GM21723 (cell line): ENCODE data around the gene NAGS.
"Not testable (repeated sequence)": the region's sequence is repeated elsewhere in the genome, so short reads cannot be mapped to it uniquely, and the experiment has no call there.

Source experiments
- ATAC-seq: cut with Tn5 transposase; IDR thresholded peaks from one replicate; pipeline ENCODE4 v1.9.1; 2021; ENCODE audit warnings: mild to moderate bottlenecking, moderate library complexity; ENCODE audit not compliant: unreplicated experiment

NAGS gene

DNA sequence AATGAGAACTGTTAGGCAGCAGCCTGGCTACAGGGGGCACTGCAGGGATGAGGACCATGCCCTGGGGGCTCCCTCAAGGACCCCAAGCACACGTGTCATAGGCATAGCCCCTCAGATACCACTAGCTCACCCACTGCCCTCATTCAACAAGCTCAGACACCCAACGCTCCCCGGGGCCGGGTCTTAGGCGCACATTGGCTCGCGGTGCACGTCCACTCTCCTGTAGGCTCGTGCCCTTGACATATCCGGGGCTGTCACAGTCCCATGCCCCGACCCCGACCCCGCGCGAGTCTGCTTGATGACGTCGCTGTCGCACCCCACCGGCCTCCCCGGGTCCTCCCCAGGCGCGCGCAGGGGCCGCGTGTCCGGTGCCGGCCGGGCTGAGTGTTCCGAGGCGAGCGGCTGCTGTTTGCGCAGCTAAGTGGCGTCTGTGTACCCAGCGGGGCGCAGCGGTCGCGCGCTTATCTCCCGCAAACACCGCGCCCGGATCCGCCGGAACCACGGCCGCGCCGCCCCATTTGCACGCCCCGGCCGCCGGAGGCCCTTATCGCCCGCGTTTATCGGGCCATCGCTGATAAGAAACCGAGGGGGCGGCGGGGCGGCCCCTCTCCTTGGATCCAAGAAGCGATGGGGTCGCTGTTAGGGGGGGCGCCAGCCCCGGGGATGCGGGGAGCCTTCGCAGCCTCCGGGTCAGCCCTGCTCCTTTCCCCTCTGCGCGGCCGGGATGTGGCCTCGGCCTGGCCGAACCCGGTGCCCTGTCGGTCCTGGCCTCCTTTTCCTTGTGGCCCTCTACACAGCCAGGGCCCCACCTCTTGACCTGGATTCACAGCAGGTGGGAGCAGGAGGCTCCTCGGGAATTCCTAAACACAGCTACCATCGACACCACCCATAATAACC lies 20.7 kb upstream of the NAGS start:
- no peak for ATAC-seq

DNA sequence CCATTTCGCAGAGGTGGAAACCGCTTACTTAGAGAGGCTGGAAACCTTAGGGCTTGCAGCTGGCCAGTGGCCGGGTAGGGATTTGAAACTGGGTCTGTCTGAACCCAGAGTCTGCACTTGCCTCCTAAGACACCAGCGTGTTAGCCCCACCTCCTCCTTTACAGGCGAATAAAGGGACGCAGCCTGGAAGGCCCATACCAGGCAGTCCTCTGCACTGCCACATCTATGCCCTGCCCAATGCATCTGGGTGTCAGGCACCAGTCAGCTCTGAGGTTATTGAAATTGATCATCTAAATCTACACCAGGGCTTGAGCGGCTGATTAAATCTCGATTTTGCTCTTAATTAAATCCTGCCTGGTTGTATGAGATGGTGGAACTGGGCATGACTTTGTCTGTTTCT lies 19.9 kb upstream of the NAGS start:
- ATAC-seq: no peak

DNA sequence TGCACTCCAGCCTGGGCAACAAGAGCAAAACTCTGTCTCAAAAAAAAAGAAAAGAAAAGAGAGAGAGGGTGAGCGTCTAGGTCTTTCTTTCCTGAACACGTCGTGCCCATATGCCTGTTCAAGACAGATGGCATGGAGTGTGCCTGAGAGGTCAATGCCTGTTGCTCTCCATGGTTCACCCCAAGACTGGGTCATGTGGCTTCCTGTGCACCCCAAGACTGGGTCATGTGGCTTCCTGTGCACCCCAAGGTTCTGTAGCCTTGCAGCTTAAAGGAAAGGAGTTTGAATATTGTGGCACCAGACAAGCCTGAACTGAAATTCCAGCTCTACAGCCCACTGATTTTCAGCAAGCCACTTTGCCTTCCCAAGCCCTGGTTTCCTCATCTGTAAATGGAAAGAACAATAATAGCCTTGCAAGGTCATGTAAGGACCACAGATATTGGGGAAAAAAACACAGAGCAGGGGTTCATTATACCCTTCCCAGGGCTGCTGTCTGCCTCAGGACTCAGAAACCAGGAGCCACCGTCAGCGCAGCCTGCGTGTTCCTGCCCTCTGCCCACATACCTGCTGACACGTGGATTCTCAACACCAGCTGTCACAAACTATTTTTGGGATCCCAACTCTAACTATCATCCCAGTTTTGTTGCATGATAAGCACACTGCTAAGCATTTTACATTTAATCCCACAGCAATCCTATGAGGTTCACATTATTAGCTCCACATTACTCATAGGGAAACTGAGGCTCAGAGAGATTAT lies 18.0 kb upstream of the NAGS start:
- no peak for ATAC-seq

DNA sequence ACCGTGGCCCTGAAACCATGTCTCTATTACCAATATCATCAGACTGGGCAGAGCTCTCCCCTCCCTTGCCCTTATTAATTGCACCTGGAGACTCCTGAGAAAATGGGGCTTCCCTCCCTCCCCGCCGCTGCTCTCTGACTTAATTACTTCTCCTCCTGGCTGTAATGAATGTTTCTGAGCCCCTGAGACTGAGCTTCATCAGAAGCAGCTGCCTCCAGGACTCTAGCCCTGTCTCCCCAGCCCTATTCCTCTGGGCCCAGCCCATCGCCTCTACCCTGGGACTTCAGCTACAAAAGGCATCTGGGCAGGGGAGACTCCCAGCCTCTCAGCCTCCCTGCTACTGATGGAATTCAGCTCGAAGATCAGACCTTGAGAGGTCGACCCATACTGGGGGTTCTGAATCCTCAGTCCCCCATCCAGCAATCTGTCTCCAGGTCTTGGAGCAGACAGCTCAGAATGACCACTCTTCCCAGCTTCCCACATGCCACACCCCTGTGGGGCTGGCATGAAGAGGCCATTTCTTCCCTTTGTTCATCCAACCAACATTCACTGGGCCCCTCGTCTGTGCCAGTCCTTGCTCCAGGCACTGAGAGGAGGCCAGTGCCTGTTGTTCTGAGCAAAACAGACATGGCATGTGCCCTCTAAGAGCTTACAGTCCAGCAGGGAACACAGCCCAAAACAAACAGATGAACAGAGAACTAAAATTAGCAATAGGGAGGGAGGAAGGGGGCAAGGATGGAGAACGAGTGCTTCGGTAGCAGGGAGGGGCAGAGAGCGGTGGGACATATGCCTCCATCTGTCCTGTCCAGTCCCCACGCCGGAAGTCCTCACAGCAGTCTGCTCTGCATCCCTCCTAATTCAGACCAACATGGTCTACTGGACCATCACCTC lies 17.0 kb upstream of the NAGS start:
- ATAC-seq: no peak

DNA sequence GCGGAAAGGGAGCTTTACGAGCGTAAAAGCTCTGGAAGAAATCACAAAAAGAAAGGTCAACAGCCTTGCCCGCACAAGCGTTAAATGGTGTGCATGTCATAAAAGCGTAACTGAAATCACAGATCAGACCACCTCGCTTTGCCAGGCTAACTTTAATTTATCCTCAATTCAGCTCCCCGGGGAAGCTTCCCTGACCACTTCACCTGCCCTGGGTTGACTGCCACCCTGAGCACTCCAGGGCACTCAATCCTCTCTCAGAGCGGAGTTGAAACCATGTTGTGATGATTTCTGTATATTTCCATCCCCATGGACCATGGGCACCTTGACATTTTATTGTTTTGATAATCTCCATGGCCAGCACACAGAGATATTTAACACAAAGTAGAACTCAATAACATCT lies 16.1 kb upstream of the NAGS start:
- no peak for ATAC-seq

DNA sequence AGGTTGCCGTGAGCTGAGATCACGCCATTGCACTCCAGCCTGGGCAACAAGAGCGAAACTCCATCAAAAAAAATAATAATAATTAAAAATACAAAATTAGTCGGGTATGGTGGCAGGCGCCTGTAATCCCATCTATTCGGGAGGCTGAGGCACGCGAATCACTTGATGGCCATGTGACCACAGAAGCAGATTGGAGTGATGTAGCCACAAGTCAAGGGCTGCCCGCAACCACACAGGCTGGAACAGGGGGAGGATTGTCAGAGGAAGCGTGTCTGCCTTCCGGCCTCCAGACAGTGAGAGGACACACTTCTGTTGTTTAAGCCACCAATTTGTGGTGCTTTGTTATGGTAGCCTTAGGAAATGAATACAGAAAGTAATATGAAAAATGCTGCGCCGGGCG lies 11.8 kb upstream of the NAGS start:
- no peak for ATAC-seq

DNA sequence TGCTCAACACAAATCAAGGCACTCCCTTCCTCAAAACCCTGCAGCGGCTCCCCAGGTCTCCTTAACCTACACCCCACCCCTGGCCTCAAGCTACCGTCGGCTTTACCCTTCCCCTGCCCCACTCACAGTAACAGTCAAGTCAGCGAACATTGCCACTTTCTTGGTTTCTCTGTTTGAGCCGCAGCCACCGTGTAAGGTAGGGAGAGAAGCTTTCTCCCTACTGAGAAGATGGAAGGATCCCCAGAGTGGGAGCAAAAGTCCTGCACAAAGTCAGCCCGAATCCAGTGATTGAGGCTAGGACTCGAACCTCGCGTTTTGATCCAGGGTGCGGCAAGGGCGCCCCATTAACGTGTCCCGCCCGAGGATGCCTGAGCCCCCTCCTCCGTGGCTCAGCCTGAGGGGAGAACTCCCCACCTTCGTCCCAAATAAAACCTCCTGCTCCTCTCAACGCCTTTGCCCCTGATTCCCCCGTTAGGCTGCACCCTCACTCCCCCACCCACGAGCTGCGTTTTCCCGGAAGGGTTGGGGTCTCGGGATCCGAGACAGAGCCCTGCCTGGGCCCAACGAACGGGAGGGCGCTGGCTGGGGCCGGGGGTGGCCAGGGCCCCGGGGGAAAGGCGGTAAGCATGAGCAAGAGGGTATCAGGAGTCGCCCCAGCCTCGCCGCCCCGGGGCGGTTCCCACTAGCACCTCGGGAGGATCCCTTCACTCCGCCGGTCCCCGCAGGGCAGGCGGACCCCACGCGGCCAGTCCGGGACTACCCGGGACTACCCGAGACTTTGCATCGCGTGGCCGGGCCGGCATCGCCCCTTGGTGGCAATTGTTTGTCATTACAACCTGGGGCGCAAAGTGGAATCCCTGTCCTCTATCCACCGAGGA lies 9.9 kb upstream of the NAGS start:
- ATAC-seq: no peak

DNA sequence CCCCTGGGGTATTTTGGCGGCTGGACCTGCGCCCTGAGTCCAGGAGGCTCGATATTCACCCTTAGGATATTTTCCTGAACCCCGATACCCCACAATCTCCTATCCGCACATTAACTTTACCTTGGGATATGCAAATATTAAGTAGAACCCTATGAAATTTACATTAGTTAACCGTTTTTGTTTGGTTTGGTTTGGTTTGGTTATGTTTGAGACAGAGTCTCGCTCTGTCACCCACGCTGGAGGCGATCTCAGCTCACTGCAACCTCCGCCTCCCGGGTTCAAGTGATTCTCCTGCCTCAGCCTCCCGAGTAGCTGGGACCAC lies 9.3 kb upstream of the NAGS start:
- ATAC-seq: no peak

DNA sequence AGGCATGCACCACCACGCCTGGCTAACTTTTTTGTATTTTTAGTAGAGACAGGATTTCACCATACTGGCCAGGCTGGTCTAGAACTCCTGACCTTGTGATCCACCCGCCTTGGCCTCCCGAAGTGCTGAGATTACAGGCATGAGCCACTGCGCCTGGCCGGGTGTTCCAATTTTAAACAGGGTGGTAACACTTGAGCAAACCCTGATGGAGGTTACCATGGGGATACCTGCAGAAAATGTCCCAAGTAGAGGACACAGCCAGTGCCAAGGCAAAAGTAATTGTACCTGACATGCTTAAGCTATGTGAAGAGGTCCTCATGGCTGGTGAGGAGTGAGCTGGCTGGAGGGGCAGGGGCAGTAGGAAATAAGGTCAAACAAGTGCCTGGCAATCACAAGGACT lies 7.2 kb upstream of the NAGS start:
- ATAC-seq: not testable (repeated sequence)

DNA sequence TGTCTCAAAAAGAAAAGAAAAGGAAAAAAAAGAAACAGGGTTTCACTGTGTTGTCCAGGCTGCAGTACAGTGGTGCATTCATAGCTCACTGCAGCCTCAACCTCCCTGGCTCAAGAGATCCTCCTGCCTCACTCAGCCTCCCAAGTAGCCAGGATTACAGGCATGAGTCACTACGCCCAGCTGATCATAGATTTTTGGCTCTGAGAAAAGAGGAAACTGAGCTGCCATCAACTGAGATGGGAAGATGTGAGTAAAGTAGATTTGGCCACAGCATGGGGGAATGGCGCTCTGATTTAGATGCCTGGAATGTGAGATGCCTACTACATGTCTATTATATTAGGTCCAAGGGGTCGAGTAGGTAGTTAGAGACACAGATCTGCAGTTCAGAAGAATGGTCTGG lies 5.9 kb upstream of the NAGS start:
- no peak for ATAC-seq

DNA sequence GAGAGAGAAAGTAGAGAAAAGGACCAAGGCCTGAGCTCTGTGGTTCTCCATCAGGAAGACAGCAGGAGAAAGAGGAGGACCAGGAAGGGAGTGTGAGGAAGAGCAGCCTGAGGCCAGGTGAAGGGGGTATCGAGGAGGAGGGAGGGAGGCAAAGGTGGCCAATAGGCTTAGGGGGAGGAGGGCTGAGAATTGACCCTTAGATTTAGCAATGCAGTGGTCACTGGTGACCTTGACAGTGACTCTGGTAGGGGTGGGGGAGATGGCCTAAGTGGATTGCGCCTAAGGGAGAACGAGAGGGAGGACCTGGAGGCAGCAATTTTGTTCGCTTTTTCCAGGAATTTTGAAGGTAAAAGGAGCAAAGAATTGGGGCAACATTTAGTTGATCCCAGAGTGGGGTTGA lies 5.4 kb upstream of the NAGS start:
- ATAC-seq: no peak

DNA sequence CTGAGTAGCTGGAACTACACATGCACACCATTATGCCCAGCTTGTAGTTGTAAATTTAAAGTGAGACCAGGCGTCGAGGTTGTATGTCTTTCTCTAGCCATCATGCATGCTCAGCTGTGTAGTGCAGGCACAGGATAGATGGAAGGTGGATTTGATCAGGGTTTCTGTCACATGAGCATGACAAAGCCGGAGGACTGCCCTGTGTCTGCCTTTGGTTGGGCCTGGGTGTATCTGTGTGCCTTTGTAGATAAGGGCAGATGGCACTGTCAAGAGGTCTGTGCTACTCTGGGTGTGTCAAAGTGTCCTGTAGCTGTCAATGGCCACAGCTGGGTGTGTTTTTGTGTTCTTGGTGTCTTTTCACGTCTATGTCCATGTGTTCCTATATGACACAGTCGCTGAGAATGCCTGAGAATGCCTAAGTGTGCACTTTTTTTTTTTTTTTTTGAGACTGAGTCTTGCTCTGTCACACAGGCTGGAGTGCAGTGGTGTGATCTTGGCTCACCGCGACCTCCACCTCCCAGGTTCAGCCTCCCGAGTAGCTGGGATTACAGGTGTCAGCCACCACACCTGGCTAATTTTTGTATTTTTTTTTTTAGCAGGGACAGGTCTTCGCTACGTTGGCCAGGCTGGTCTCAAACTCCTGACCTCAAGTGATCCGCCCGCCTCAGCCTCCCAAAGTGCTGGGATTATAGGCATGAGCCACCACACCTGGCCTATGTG lies 4.1 kb upstream of the NAGS start:
- no peak for ATAC-seq

DNA sequence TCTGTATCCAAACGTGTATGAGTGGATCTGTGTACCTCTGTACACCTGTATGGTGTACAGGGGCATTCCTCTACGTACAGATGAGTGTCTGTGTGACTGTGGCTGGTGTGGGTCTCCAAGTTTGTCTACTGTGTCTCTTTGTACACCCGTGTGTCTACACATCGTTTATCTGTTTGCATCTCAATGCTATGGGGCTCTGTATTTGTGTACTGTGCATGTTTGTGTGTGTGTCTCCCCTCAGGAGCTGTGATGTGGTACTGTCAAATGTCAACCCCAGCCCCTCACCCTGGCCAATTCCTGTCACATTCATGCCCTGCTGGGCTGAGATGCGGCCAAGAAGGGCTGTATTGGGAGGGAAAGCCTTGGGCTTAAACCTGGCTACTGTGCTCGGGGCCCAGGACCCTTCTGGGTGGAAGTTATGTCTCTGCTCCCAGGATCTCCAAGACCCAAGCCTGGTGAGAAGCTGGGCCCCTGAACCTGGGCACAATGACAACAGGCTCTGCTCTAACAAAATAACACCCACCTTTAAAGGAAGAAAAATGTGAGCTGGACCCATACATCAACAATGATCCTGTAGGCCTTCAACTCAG lies 3.5 kb upstream of the NAGS start:
- ATAC-seq: no peak

DNA sequence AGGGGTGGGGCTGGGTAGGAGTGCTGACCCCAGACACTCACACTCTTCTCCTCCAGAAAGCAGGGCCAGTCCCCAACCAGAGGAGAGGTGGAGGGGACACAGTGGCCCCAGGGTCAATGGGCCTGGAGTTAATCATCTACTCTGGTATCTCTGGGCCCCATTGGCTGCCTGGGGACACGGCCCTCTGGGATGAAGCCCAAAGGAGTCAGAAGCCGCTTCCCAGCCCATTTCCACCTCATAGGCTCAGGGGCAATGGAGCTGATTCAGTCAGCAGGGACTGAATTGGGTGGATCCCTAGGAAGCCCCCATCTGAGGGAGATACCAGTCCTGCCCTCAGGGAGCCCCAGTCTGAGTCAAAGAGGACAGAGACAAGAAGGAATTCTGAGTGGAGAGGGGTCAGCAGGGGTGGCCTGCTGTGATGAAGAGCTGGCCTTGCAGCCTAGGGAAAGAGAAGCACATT lies 2.9 kb upstream of the NAGS start:
- no peak for ATAC-seq

DNA sequence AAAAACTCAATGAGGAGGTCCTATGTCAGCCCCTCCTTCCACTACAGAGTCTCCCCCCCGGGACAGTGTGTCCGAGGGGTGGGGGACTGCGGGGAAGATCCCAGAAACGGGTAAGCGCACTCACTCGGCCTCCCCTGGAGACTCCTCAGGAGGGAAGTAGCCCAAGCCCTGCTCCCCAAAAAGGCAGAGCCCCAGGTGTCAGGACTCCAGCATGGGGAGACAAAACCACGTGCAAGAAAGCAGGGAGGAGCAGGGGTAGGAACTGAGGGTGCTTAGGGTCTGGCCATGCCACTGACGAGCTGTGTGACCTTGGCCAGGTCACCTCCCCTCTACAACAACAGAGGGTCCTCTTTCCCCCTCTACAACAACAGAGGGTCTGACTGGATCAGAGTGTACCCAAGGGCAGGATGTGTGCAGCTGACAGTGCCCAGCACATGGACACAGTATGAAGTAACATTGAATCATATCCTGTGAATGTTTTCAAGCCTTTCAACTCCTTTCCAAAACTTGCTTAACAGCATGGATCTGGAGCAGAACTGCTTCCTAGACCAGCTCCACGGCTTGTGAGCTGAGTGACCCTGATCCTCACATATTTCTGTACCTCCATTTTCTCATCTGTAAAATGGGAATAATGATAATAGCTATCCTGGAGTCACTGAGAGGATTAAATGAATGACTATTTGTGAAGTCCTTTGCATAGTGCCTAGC lies 2.1 kb upstream of the NAGS start:
- ATAC-seq: no peak

DNA sequence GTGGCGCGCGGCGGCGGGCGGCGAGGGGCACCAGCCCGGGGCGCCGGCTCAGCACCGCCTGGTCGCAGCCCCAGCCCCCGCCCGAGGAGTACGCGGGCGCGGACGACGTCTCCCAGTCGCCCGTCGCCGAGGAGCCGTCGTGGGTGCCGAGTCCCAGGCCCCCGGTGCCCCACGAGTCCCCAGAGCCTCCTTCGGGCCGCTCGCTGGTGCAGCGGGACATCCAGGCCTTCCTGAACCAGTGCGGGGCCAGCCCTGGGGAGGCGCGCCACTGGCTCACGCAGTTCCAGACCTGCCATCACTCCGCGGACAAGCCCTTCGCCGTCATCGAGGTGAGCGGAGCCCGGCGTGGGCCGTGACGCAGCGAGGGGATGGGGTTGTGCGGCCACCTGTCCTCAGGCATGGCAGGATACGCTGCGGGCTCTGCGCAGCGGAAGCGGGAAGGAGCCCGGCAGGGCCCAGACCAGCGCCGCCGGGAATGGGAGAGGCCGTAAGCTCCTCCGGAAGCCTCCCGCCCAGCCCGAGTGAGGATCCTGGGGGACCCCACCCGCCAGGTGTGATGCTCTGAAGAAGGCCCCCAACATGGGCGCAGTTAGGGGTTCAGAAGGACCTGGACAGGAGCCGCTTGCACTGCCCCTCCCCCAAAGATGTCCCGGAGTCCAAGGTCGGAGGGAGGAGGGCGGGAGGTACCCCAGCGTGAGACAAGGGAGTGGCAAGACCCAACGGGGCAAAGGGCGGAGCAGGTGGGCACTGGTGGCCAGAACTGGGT lies 522 bp downstream of the NAGS start:
- ATAC-seq: no peak

DNA sequence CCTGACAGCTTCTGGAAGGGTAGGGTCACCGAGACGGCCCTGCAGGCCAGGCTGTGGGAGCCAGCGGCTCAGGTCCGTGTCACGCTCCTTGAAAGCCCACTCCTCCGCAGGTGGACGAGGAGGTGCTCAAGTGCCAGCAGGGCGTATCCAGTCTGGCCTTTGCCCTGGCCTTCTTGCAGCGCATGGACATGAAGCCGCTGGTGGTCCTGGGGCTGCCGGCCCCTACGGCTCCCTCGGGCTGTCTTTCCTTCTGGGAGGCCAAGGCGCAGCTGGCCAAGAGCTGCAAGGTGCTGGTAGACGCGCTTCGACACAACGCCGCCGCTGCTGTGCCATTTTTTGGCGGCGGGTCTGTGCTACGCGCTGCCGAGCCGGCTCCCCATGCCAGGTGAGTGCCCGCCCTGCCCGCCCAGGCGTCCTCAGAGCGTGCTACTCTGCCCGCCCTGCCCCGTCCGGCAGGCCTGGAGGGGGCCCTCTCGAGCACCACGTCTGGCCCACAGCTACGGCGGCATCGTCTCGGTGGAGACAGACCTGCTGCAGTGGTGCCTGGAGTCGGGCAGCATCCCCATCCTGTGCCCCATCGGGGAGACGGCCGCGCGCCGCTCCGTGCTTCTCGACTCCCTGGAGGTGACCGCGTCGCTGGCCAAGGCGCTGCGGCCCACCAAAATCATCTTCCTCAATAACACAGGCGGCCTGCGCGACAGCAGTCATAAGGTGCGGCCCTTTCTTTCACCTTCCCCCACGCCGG lies 1.3 kb downstream of the NAGS start:
- ATAC-seq: no peak
